K562 (cell line): Measurements from ENCODE around the gene ZAP70. TPM values are rescaled to one million over a fixed set of nuclear protein-coding genes. Genes with fewer than 3 reads are reported as not detected.

Source experiments
- ATAC-seq: fragments of 200-7000 bp; cut with Tn5 transposase; 3 replicates; pipeline ENCODE4 v1.9.1; 2020; ENCODE audit warnings: moderate library complexity
- BruUV-seq: library from RNA; stranded (reverse); fragments of 400-500 nt; replicated peaks from 2 replicates; lab custom pipeline; 2021; lab: Mats Ljungman, UMichigan
- CTCF ChIA-PET: fragments of 300-600 bp; formaldehyde crosslinking; extraction: SDS; loops from one replicate; lab custom pipeline; 2021; ENCODE audit warnings: low intra/inter-chr PET ratio; lab: Yijun Ruan, JAX
- POLR2A ChIA-PET: fragments of 300-600, 350-650 bp; sonication (Branson Sonifier 250); formaldehyde crosslinking; extraction: SDS; loops from one replicate; lab custom pipeline; 2021; ENCODE audit warnings: antibody characterized with exemption, inconsistent platforms; lab: Yijun Ruan, JAX
- DNase-seq, 4 experiments: peaks; one replicate each; pipeline versions ENCODE4 v3.0.0 to v3.0.0-alpha.2; 2011 to 2018; ENCODE audit warnings: low spot score in 3 of 4, mixed read lengths in 3 of 4; ENCODE audit errors: extremely low read depth in 1 of 4
- FAIRE-seq: peaks from 2 replicates; lab custom pipeline; 2011; peaks lifted over from hg19 to GRCh38; lab: Jason Lieb, UNC
- H2AFZ ChIP-seq: 2 replicates; pipeline ENCODE4 v1.6.0; 2011; ENCODE audit warnings: low read depth, low read length, control low read depth, inconsistent platforms
- H3K27ac ChIP-seq: fragments of 200-600 bp; 3 replicates; pipeline ENCODE4 v1.8.0; 2011; ENCODE audit warnings: low read depth, mild to moderate bottlenecking, control low read depth, inconsistent platforms, low read length, moderate library complexity, mixed read lengths; ENCODE audit errors: extremely low read depth
- H3K27me3 ChIP-seq, 2 experiments: fragments of 300-600 bp in 1 of 2; 2 replicates in 1 of 2; 3 replicates in 1 of 2; pipeline versions ENCODE4 v1.6.0 to v1.8.0; 2011; ENCODE audit warnings: inconsistent platforms in 2 of 2, low read length in 2 of 2, mild to moderate bottlenecking in 1 of 2, mixed read lengths in 1 of 2, moderate library complexity in 1 of 2; ENCODE audit not compliant: control insufficient read depth in 2 of 2, insufficient read depth in 2 of 2
- H3K36me3 ChIP-seq: fragments of 300-600 bp; 3 replicates; pipeline ENCODE4 v1.8.0; 2011; ENCODE audit warnings: mild to moderate bottlenecking, low read length, inconsistent platforms; ENCODE audit not compliant: control insufficient read depth, insufficient read depth
- H3K4me1 ChIP-seq, 2 experiments: fragments of 200-600 bp in 1 of 2; replicated peaks in 1 of 2; 2 replicates in 1 of 2; 3 replicates in 1 of 2; pipeline versions ENCODE4 v1.5.1 to v1.8.0; 2011; ENCODE audit warnings: inconsistent platforms in 2 of 2, low read length in 2 of 2, mild to moderate bottlenecking in 1 of 2, mixed read lengths in 1 of 2, moderate library complexity in 1 of 2; ENCODE audit not compliant: control insufficient read depth in 2 of 2, insufficient read depth in 2 of 2
- H3K4me2 ChIP-seq: 2 replicates; pipeline ENCODE4 v1.6.1; 2011; ENCODE audit warnings: low read length, control low read depth, inconsistent platforms, mixed read lengths; ENCODE audit not compliant: insufficient read depth
- H3K4me3 ChIP-seq: fragments of 200-600 bp; sonication (generic), shearing (Covaris generic); 2 replicates; pipeline ENCODE4 v1.5.1; 2016; ENCODE audit warnings: control low read depth, inconsistent platforms
- H3K79me2 ChIP-seq: fragments of 200-600 bp; 3 replicates; pipeline ENCODE4 v1.8.0; 2011; ENCODE audit warnings: low read length, inconsistent platforms; ENCODE audit not compliant: control insufficient read depth, insufficient read depth
- H3K9ac ChIP-seq, 2 experiments: 2 replicates each; pipeline versions ENCODE4 v1.6.0 to v1.6.1; 2011; ENCODE audit warnings: low read depth in 2 of 2, low read length in 2 of 2, control low read depth in 1 of 2, inconsistent platforms in 1 of 2, mild to moderate bottlenecking in 1 of 2, mixed read lengths in 1 of 2; ENCODE audit not compliant: insufficient read depth in 1 of 2
- H3K9me1 ChIP-seq: one replicate; pipeline ENCODE4 v1.6.0; 2011; ENCODE audit warnings: inconsistent platforms, mild to moderate bottlenecking, low read length, moderate library complexity; ENCODE audit not compliant: control insufficient read depth, insufficient read depth
- H3K9me3 ChIP-seq: replicated peaks from 2 replicates; pipeline ENCODE4 v1.5.1; 2011; ENCODE audit warnings: low read depth, low read length, inconsistent platforms; ENCODE audit not compliant: control insufficient read depth, insufficient read depth
- H4K20me1 ChIP-seq: replicated peaks from 2 replicates; pipeline ENCODE4 v1.6.1; 2011; ENCODE audit warnings: low read length, inconsistent platforms, mixed read lengths; ENCODE audit not compliant: control insufficient read depth, insufficient read depth
- EZH2 ChIP-seq: IDR thresholded peaks from 2 replicates; pipeline ENCODE4 v1.6.1; 2012; ENCODE audit warnings: low read depth, mild to moderate bottlenecking, inconsistent platforms, low read length, borderline replicate concordance
- HLTF ChIP-seq: fragments of 450-650 bp; IDR thresholded peaks from 2 replicates; pipeline ENCODE4 v1.6.1; 2016
- NFE2L1 ChIP-seq: fragments of 450-650 bp; IDR thresholded peaks from 2 replicates; pipeline ENCODE4 v1.6.1; 2016; ENCODE audit warnings: missing genetic modification characterization, low read depth, mild to moderate bottlenecking, missing compliant biosample characterization, moderate library complexity, borderline replicate concordance
- NRF1 ChIP-seq, 2 experiments: fragments of 450-650 bp; IDR thresholded peaks in 1 of 2; conservative IDR thresholded peaks in 1 of 2; 2 replicates each; pipeline ENCODE4 v1.6.1; 2014; ENCODE audit warnings: mild to moderate bottlenecking in 2 of 2
- PML ChIP-seq: IDR thresholded peaks from 2 replicates; pipeline ENCODE4 v1.6.1; 2012; ENCODE audit warnings: low read length, inconsistent platforms
- RBM17 ChIP-seq: fragments of 200-400 bp; formaldehyde crosslinking; IDR thresholded peaks from 2 replicates; pipeline ENCODE4 v1.6.1; 2017; ENCODE audit warnings: low read depth, mild to moderate bottlenecking, low read length, borderline replicate concordance
- TRIM28 ChIP-seq: fragments of 450-650 bp; IDR thresholded peaks from 2 replicates; pipeline ENCODE4 v1.6.1; 2017
- ZBED1 ChIP-seq: IDR thresholded peaks from 2 replicates; pipeline ENCODE4 v1.6.1; 2014
- ZNF354B ChIP-seq: fragments of 250-450 bp; sonication (Bioruptor Pico); IDR thresholded peaks from 2 replicates; pipeline ENCODE4 v1.4.0; 2020
- ZNF518B ChIP-seq: fragments of 250-450 bp; sonication (Bioruptor Pico); IDR thresholded peaks from 2 replicates; pipeline ENCODE4 v1.5.0; 2021; ENCODE audit warnings: mild to moderate bottlenecking, moderate library complexity
- WGBS: fragments of 100-300 bp; shearing (Covaris generic); methylation state at CpG from one replicate; pipeline ENCODE4 v1.1.6; 2016; ENCODE audit warnings: low coverage, mixed read lengths; ENCODE audit not compliant: insufficient coverage; ENCODE audit errors: missing lambda C conversion rate; 5-methylcytosine and 5-hydroxymethylcytosine counted together
- in situ Hi-C: fragments of 300-500 bp; cut with MboI; formaldehyde crosslinking; loops from 4 replicates; pipeline ENCODE4 v1.15.0; 2018; ENCODE audit warnings: inconsistent platforms, mixed read lengths
- intact Hi-C: fragments of 100-400 bp; cut with micrococcal nuclease; formaldehyde crosslinking; loops from 2 replicates; pipeline ENCODE4 v1.14.2; 2022
- polyA plus RNA-seq, 8 experiments: library from polyadenylated mRNA; depleted of rRNA in 4 of 8; stranded (reverse) in 5 of 8; unstranded in 3 of 8; fragments of >200 nt; fragmentation: Nextera tagmentation in 2 of 8; fragmentation: Illumina TruSeq in 1 of 8; extraction: Ambion mirVana in 2 of 8; extraction: Trizol in 1 of 8; gene quantifications; 2 replicates each; pipeline versions ENCODE4 v1.2.1 to v1.2.3, GENCODE V29; 2011 to 2014; ENCODE audit warnings: inconsistent platforms in 1 of 8, missing spikeins in 1 of 8
- total RNA-seq, 7 experiments: library from RNA; depleted of rRNA in 6 of 7; stranded (reverse); fragments of >200 nt in 6 of 7; fragmentation: Illumina TruSeq in 2 of 7; extraction: Trizol in 2 of 7; gene quantifications; 2 replicates each; pipeline versions ENCODE4 v1.2.1 to v1.2.3, GENCODE V29; 2011 to 2021; ENCODE audit warnings: low replicate concordance in 1 of 7

Gene ZAP70
- total and polyA plus RNA-seq, 9 of the 15 experiments (the other 6 are each of a cell fraction or from before 2014, with no cell fraction given), result 0.06 to 0.80 (median 0.21) TPM; not detected in 1

GRCh38 chr2:97723156-97724072 is 10.0 kb downstream of the ZAP70 start:
- no peak for TF ChIP-seq PML
- BruUV-seq, result no TSS peak
- DNase-seq (no peak), FAIRE-seq (no peak), ATAC-seq (no peak)
- WGBS, result 51% methylated on average over 27 of the region's 37 CpGs
- in situ Hi-C loops, result no loop called here
- H3K9ac ChIP-seq, result no peak overlapping the region
- no peaks in the 10 kb centered on the region for H3K9me1 ChIP-seq
- H4K20me1 ChIP-seq, result no peaks in the 10 kb centered on the region; the same call in 1 of the 2 replicates
- no peak overlapping the region for H3K4me2 ChIP-seq
- POLR2A ChIA-PET, result no interaction called here
- CTCF ChIA-PET, result no interaction called here
- H3K36me3 ChIP-seq, result no peaks in the 10 kb centered on the region
- no peak overlapping the region for H2AFZ ChIP-seq
- no peak overlapping the region for H3K27ac ChIP-seq
- H3K4me1 ChIP-seq, result peaks cover 0 to 18% of the 10 kb centered on the region in 2 experiments; a peak in 1 of 5 replicates
- H3K9me3 ChIP-seq, result no peaks in the 10 kb centered on the region
- intact Hi-C loops, result no loop called here
- no peak overlapping the region for H3K4me3 ChIP-seq
- no peaks in the 10 kb centered on the region for H3K79me2 ChIP-seq
- peaks cover 0 to 32% of the 10 kb centered on the region in 2 experiments; a peak in 2 of 5 replicates for H3K27me3 ChIP-seq

DNA sequence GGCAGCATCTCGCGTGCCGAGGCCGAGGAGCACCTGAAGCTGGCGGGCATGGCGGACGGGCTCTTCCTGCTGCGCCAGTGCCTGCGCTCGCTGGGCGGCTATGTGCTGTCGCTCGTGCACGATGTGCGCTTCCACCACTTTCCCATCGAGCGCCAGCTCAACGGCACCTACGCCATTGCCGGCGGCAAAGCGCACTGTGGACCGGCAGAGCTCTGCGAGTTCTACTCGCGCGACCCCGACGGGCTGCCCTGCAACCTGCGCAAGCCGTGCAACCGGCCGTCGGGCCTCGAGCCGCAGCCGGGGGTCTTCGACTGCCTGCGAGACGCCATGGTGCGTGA is 10.7 kb downstream of the ZAP70 start:
- Histone ChIP-seq H3K4me2 (no peak overlapping the region), H3K27ac (no peak overlapping the region), H3K4me3 (no peak overlapping the region), H3K9me3 (no peaks in the 10 kb centered on the region), H3K79me2 (no peaks in the 10 kb centered on the region), H3K4me1 (peaks cover 0 to 17% of the 10 kb centered on the region in 2 experiments; a peak in 1 of 5 replicates), H3K27me3 (peaks cover 0 to 30% of the 10 kb centered on the region in 2 experiments; a peak in 2 of 5 replicates), H3K9ac (no peak overlapping the region), H2AFZ (no peak overlapping the region), H3K9me1 (no peaks in the 10 kb centered on the region), H4K20me1 (no peaks in the 10 kb centered on the region), H3K36me3 (no peaks in the 10 kb centered on the region)
- POLR2A ChIA-PET, result interaction anchor here (0.6 kb wide), 1 partner anchor 14 kb away, joined by 3 read pairs; no protein-coding TSS in a partner anchor
- CTCF ChIA-PET, result no interaction called here
- no peak for TF ChIP-seq ZNF354B (CRISPR knock-in tag)
- no peak for TF ChIP-seq EZH2
- no peak for TF ChIP-seq ZNF518B
- no peak for TF ChIP-seq HLTF
- no peak for TF ChIP-seq NFE2L1 (tag)
- TF ChIP-seq NRF1 (conservative IDR thresholded peaks at IDR 0.05 in 1 of 2, IDR thresholded peaks at IDR 0.05 in 1 of 2), result no peak
- no peak for TF ChIP-seq TRIM28
- no peak for TF ChIP-seq ZBED1
- TF ChIP-seq RBM17, result no peak
- BruUV-seq, result no TSS peak
- intact Hi-C loops, result no loop called here
- FAIRE-seq (no peak), DNase-seq (no peak), ATAC-seq (no peak)
- in situ Hi-C loops, result no loop called here
- WGBS, result 63% methylated on average over 31 of the region's 41 CpGs
